WTC11 (cell line): ENCODE results near the gene DBT.
"Not testable (repeated sequence)": the region's sequence is repeated elsewhere in the genome, so short reads cannot be mapped to it uniquely, and the experiment has no call there.

ENCODE experiments used
- ESRRA ChIP-seq: sonication (generic); formaldehyde crosslinking; IDR thresholded peaks from 2 replicates; pipeline ENCODE4 v1.8.1; 2022; ENCODE audit warnings: mild to moderate bottlenecking, missing genetic modification reagents, borderline replicate concordance
- JUN ChIP-seq: sonication (generic); formaldehyde crosslinking; IDR thresholded peaks from 2 replicates; pipeline ENCODE4 v1.8.0; 2023; ENCODE audit warnings: mild to moderate bottlenecking, missing genetic modification reagents
- TF ChIP-seq, protein P1 (sequence below): sonication (generic); formaldehyde crosslinking; IDR thresholded peaks from 2 replicates; pipeline ENCODE4 v1.8.0; 2022; ENCODE audit warnings: mild to moderate bottlenecking, missing genetic modification reagents
- TF ChIP-seq, protein P2 (sequence below): fragments of 200-600 bp; IDR thresholded peaks from 2 replicates; pipeline ENCODE4 v1.8.0; 2022; ENCODE audit warnings: antibody characterized with exemption
- TF ChIP-seq, protein P3 (sequence below): sonication (generic); formaldehyde crosslinking; IDR thresholded peaks from 2 replicates; pipeline ENCODE4 v1.8.1; 2022; ENCODE audit warnings: low read depth, mild to moderate bottlenecking, moderate library complexity, missing genetic modification reagents, borderline replicate concordance

DNA sequence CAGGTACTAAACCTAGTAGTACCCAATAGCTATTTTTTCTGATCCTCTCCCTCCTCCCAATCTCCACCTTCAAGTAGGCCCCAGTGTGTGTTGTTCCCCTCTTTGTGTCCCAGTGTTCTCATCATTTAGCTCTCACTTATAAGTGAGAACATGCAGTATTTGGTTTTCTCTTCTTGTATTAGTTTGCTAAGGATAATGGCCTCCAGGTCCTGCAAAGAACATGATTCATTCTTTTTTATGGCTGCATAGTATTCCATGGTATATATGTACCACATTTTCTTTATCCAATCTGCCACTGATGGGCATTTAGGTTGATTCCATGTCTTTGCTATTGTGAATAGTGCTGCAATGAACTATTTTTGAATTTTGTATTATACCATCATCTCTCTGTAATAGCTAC lies 47.4 kb upstream of the DBT start:
- not testable (repeated sequence) for TF ChIP-seq ESRRA, JUN (CRISPR knock-in tag)
- TF ChIP-seq, protein P1, sequence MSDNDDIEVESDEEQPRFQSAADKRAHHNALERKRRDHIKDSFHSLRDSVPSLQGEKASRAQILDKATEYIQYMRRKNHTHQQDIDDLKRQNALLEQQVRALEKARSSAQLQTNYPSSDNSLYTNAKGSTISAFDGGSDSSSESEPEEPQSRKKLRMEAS = not testable (repeated sequence)
- TF ChIP-seq, protein P2, sequence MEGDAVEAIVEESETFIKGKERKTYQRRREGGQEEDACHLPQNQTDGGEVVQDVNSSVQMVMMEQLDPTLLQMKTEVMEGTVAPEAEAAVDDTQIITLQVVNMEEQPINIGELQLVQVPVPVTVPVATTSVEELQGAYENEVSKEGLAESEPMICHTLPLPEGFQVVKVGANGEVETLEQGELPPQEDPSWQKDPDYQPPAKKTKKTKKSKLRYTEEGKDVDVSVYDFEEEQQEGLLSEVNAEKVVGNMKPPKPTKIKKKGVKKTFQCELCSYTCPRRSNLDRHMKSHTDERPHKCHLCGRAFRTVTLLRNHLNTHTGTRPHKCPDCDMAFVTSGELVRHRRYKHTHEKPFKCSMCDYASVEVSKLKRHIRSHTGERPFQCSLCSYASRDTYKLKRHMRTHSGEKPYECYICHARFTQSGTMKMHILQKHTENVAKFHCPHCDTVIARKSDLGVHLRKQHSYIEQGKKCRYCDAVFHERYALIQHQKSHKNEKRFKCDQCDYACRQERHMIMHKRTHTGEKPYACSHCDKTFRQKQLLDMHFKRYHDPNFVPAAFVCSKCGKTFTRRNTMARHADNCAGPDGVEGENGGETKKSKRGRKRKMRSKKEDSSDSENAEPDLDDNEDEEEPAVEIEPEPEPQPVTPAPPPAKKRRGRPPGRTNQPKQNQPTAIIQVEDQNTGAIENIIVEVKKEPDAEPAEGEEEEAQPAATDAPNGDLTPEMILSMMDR = not testable (repeated sequence)
- TF ChIP-seq, protein P3, sequence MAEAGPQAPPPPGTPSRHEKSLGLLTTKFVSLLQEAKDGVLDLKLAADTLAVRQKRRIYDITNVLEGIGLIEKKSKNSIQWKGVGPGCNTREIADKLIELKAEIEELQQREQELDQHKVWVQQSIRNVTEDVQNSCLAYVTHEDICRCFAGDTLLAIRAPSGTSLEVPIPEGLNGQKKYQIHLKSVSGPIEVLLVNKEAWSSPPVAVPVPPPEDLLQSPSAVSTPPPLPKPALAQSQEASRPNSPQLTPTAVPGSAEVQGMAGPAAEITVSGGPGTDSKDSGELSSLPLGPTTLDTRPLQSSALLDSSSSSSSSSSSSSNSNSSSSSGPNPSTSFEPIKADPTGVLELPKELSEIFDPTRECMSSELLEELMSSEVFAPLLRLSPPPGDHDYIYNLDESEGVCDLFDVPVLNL (CRISPR knock-in tag) = not testable (repeated sequence)
